GM23338 (cell line): ENCODE measurements around the gene CLCNKA. TPM values are rescaled to one million over a fixed set of nuclear protein-coding genes. Genes with fewer than 3 reads are reported as not detected.

Experiments used
- ATAC-seq: fragments of 200-7000 bp; cut with Tn5 transposase; 3 replicates; pipeline ENCODE4 v1.9.1; 2020
- DNase-seq: peaks from one replicate; pipeline ENCODE4 v3.0.0-alpha.2; 2015; ENCODE audit warnings: low spot score
- H2AFZ ChIP-seq: fragments of 200-600 bp; sonication (generic); 2 replicates; pipeline ENCODE4 v1.8.0; 2016; ENCODE audit warnings: antibody characterized with exemption, mild to moderate bottlenecking, moderate library complexity
- H3F3A ChIP-seq: fragments of 200-600 bp; sonication (generic); replicated peaks from 2 replicates; pipeline ENCODE4 v1.8.0; 2017; ENCODE audit warnings: antibody characterized with exemption, mixed run types, low read depth
- H3K27ac ChIP-seq: fragments of 200-600 bp; sonication (generic); 2 replicates; pipeline ENCODE4 v1.6.1; 2016; ENCODE audit warnings: low read depth
- H3K27me3 ChIP-seq: fragments of 200-600 bp; sonication (generic); 2 replicates; pipeline ENCODE4 v1.8.0; 2016; ENCODE audit warnings: mild to moderate bottlenecking, mixed run types, moderate library complexity; ENCODE audit not compliant: insufficient read depth
- H3K36me3 ChIP-seq: fragments of 200-600 bp; sonication (generic); 2 replicates; pipeline ENCODE4 v1.8.0; 2016; ENCODE audit warnings: mild to moderate bottlenecking; ENCODE audit not compliant: insufficient read depth
- H3K4me1 ChIP-seq: fragments of 200-600 bp; sonication (generic); 2 replicates; pipeline ENCODE4 v1.8.0; 2016; ENCODE audit warnings: mild to moderate bottlenecking, moderate library complexity; ENCODE audit not compliant: insufficient read depth
- H3K4me2 ChIP-seq: fragments of 200-600 bp; sonication (generic); 2 replicates; pipeline ENCODE4 v1.7.1; 2017; ENCODE audit warnings: mixed run types
- H3K4me3 ChIP-seq: fragments of 200-600 bp; sonication (generic); 2 replicates; pipeline ENCODE4 v1.6.1; 2016; ENCODE audit warnings: mixed run types
- H3K79me2 ChIP-seq: fragments of 200-600 bp; sonication (generic); replicated peaks from 2 replicates; pipeline ENCODE4 v1.8.0; 2017; ENCODE audit warnings: mild to moderate bottlenecking; ENCODE audit not compliant: insufficient read depth
- H3K9me2 ChIP-seq: fragments of 200-600 bp; sonication (generic); 2 replicates; pipeline ENCODE4 v1.8.0; 2017; ENCODE audit not compliant: insufficient read depth
- H4K20me1 ChIP-seq: fragments of 200-600 bp; sonication (generic); replicated peaks from 2 replicates; pipeline ENCODE4 v1.8.0; 2017; ENCODE audit warnings: mild to moderate bottlenecking; ENCODE audit not compliant: insufficient read depth
- H3K27ac Mint-ChIP-seq: 2 replicates; pipeline ENCODE4 v1.8.0; 2020; ENCODE audit warnings: inconsistent platforms, mild to moderate bottlenecking, moderate library complexity, mixed read lengths
- H3K27me3 Mint-ChIP-seq: 3 replicates; pipeline ENCODE4 v1.8.0; 2022; ENCODE audit warnings: low read depth, mild to moderate bottlenecking, moderate library complexity, mixed read lengths, inconsistent platforms; ENCODE audit not compliant: insufficient read depth, poor library complexity
- H3K36me3 Mint-ChIP-seq: 3 replicates; pipeline ENCODE4 v1.8.0; 2021; ENCODE audit warnings: low read depth, mild to moderate bottlenecking, inconsistent platforms, moderate library complexity, mixed read lengths
- H3K4me1 Mint-ChIP-seq: 3 replicates; pipeline ENCODE4 v1.8.0; 2020; ENCODE audit warnings: mild to moderate bottlenecking, inconsistent platforms, mixed read lengths
- H3K4me3 Mint-ChIP-seq: 3 replicates; pipeline ENCODE4 v1.8.0; 2021; ENCODE audit warnings: moderate library complexity, mild to moderate bottlenecking, inconsistent platforms, mixed read lengths
- H3K9me3 Mint-ChIP-seq: 3 replicates; pipeline ENCODE4 v1.8.0; 2020; ENCODE audit warnings: moderate library complexity, mild to moderate bottlenecking, inconsistent platforms, mixed read lengths
- CREB1 ChIP-seq: fragments of 250-450 bp; sonication (Bioruptor Pico); IDR thresholded peaks from 2 replicates; pipeline ENCODE4 v1.5.0; 2020; ENCODE audit warnings: low read depth, mild to moderate bottlenecking, moderate library complexity
- CTCF ChIP-seq, 2 experiments: fragments of 200-600 bp in 1 of 2; sonication (generic) in 1 of 2; conservative IDR thresholded peaks; 2 replicates each; pipeline versions ENCODE4 v1.5.1 to v1.6.1; 2016 to 2017; ENCODE audit warnings: antibody characterized with exemption in 2 of 2, low read depth in 2 of 2, mild to moderate bottlenecking in 2 of 2, moderate library complexity in 1 of 2
- ETS1 ChIP-seq: IDR thresholded peaks from 2 replicates; pipeline ENCODE4 v1.6.1; 2016; ENCODE audit warnings: antibody characterized with exemption
- EZH2 ChIP-seq: fragments of 200-600 bp; sonication (generic); IDR thresholded peaks from one replicate; pipeline ENCODE4 v1.8.0; 2017; ENCODE audit warnings: antibody characterized with exemption, mild to moderate bottlenecking, low read depth; ENCODE audit not compliant: unreplicated experiment
- EZH2phosphoT487 ChIP-seq: fragments of 200-600 bp; sonication (generic); IDR thresholded peaks from one replicate; pipeline ENCODE4 v1.8.1; 2018; ENCODE audit warnings: antibody characterized with exemption; ENCODE audit not compliant: unreplicated experiment
- JUNB ChIP-seq: IDR thresholded peaks from one replicate; pipeline ENCODE4 v1.6.1; 2016; ENCODE audit warnings: antibody characterized with exemption; ENCODE audit not compliant: unreplicated experiment
- NANOG ChIP-seq: IDR thresholded peaks from 2 replicates; pipeline ENCODE4 v1.6.1; 2016; ENCODE audit warnings: antibody characterized with exemption, borderline replicate concordance
- POLR2AphosphoS5 ChIP-seq: IDR thresholded peaks from 2 replicates; pipeline ENCODE4 v1.6.1; 2016; ENCODE audit warnings: antibody characterized with exemption, low read depth
- REST ChIP-seq: IDR thresholded peaks from one replicate; pipeline ENCODE4 v1.6.1; 2018; ENCODE audit warnings: antibody characterized with exemption; ENCODE audit not compliant: unreplicated experiment
- STAT1 ChIP-seq: IDR thresholded peaks from one replicate; pipeline ENCODE4 v1.6.1; 2016; ENCODE audit warnings: antibody characterized with exemption; ENCODE audit not compliant: unreplicated experiment
- ZNF114 ChIP-seq: fragments of 250-450 bp; sonication (Bioruptor Pico); IDR thresholded peaks from 2 replicates; pipeline ENCODE4 v1.5.0; 2020; ENCODE audit warnings: mild to moderate bottlenecking, moderate library complexity
- ZNF331 ChIP-seq: fragments of 250-450 bp; sonication (Bioruptor Pico); IDR thresholded peaks from 2 replicates; pipeline ENCODE4 v1.5.0; 2020; ENCODE audit warnings: low read depth, mild to moderate bottlenecking, moderate library complexity
- polyA plus RNA-seq: library from polyadenylated mRNA; unstranded; fragments of >200 nt; fragmentation: Nextera tagmentation; extraction: Ambion mirVana; gene quantifications from 2 replicates; pipeline ENCODE4 v1.2.1, GENCODE V29; 2016
- total RNA-seq: library from RNA; depleted of rRNA; stranded (reverse); fragments of >200 nt; shearing (Covaris generic); gene quantifications from 2 replicates; pipeline ENCODE4 v1.2.3, GENCODE V29; 2014

CLCNKA gene
- total and polyA plus RNA-seq, 2 experiments from 2014 or later: 0.59 to 0.76 TPM

GRCh38 chr1:15993666-15994065 lies 28.2 kb upstream of the CLCNKA start:
- Mint-ChIP-seq H3K9me3 (no peaks in the 10 kb centered on the region), H3K27ac (no peak overlapping the region), H3K27me3 (peaks cover 6% of the 10 kb centered on the region), H3K4me3 (no peak overlapping the region), H3K4me1 (no peaks in the 10 kb centered on the region), H3K36me3 (no peaks in the 10 kb centered on the region)
- Histone ChIP-seq H3K36me3 (no peaks in the 10 kb centered on the region), H4K20me1 (no peaks in the 10 kb centered on the region), H3K4me2 (no peak overlapping the region), H3K9me2 (no peaks in the 10 kb centered on the region), H3K4me3 (no peak overlapping the region), H2AFZ (no peak overlapping the region), H3K27me3 (no peaks in the 10 kb centered on the region), H3K27ac (no peak overlapping the region), H3K79me2 (no peaks in the 10 kb centered on the region), H3F3A (no peaks in the 10 kb centered on the region), H3K4me1 (no peaks in the 10 kb centered on the region)
- DNase-seq (no peak), ATAC-seq (no peak)
- TF ChIP-seq REST (no peak), ETS1 (no peak), CTCF (conservative IDR thresholded peaks at IDR 0.05; ENCODE audit: low read depth in 2 of 2) (no peak), ZNF114 (no peak), EZH2 (no peak), JUNB (no peak), NANOG (no peak), STAT1 (no peak), CREB1 (CRISPR knock-in tag) (no peak), ZNF331 (CRISPR knock-in tag) (no peak), EZH2phosphoT487 (no peak), POLR2AphosphoS5 (no peak)
